IPS-NIHi11 (cell line): Measurements from ENCODE around the gene ALG12.

Experiments
- DNase-seq: peaks from one replicate; pipeline ENCODE4 v3.0.0; 2012; ENCODE audit warnings: mixed read lengths, low spot score

Gene ALG12

DNA sequence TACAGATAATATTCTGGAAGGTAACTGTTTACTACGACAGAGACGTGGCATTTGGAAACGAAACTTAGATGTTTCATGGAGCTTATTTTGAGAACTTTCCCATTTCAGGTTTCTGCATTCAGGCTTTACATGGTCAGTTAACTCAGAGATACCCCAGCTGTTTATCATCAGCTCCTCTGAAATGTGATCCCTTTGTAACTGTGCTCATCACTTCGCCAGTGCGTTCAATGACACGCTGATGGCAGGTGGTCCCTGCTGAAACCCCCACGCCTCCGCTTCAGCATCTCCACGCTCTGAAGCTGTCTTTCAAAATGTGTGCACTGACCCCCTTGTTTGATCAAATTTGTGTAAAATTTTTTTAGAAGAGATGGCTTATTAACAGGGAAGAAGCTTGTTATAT is 30.5 kb downstream of the ALG12 start:
- DNase-seq, result no peak

DNA sequence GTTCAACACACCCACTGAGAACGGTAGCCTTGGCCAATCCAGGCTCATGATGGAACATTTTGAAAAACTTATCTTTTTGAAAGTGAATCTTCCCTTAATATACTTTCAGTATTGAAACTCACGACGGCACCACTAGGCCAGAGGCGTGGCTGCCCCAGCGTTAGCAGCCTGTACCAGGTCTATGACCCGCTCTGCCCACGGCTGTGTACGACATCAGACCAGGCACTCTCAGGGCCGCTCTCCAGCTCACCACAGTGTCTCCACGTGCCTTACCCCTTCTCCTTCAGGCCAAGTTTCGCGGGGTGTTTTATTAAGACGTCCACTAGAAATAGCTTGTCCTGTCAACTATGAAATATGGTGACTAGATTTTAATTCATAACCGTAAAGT is 31.2 kb downstream of the ALG12 start:
- DNase-seq, result no peak

DNA sequence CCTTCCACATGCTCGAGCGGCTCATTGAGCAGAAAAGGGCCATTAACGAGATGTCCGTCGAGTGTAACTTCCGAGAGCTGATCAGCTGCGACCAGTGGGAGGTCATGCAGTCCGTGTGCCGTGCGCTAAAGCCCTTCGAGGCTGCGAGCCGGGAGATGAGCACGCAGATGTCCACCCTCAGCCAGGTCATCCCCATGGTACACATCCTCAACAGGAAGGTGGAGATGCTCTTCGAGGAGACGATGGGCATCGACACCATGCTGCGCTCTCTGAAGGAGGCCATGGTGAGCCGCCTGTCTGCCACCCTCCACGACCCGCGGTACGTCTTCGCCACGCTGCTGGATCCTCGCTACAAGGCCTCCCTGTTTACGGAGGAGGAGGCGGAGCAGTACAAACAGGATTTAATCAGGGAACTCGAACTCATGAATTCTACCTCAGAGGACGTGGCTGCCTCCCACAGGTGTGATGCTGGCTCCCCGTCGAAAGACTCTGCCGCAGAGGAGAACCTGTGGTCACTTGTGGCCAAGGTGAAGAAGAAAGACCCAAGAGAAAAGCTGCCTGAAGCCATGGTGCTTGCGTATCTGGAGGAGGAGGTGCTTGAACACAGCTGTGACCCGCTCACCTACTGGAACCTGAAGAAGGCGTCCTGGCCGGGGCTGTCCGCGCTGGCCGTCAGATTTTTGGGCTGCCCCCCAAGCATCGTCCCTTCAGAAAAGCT is 31.7 kb downstream of the ALG12 start:
- DNase-seq, result no peak

DNA sequence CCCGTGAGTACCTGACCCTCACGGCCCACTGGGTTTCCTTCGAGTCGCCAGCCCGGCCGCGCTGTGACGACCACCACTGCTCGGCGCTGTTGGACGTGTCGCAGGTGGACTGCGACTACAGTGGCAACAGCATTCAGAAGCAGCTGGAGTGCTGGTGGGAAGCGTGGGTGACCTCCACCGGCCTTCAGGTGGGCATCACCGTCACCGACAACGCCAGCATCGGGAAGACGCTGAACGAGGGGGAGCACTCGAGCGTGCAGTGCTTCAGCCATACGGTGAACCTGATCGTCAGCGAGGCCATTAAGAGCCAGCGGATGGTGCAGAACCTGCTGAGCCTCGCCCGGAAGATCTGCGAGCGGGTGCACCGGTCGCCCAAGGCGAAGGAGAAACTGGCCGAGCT is 32.4 kb downstream of the ALG12 start:
- DNase-seq, result no peak

DNA sequence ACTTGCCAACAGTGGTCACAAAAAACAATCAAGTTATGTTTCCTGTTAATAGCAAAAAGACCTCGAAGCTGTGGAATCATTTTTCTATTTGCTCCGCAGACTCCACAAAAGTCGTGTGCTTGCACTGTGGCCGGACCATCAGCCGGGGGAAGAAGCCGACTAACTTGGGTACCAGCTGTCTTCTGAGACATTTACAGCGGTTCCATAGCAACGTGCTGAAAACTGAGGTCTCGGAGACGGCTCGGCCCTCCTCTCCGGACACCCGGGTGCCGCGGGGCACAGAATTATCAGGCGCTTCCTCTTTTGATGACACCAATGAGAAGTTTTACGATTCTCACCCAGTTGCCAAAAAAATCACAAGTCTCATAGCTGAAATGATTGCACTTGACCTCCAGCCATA is 33.0 kb downstream of the ALG12 start:
- DNase-seq, result no peak

DNA sequence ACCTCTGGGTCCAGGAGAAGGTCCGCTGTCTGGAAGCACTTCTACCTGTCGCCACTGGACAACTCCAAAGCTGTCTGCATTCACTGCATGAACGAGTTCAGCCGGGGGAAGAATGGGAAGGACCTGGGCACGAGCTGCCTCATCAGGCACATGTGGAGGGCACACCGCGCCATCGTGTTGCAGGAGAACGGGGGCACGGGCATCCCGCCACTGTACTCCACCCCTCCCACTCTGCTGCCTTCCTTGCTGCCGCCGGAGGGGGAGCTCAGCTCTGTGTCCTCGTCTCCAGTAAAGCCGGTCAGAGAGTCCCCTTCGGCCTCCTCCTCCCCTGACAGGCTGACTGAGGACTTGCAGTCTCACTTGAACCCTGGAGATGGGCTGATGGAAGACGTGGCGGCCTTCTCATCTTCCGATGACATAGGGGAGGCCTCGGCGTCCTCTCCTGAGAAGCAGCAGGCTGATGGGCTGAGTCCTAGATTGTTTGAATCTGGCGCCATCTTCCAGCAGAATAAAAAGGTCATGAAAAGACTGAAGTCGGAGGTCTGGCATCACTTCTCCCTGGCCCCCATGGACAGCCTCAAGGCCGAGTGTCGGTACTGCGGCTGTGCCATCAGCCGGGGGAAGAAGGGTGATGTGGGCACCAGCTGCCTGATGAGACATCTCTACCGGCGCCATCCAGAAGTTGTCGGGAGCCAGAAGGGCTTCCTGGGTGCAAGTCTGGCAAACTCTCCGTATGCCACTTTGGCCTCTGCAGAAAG is 33.6 kb downstream of the ALG12 start:
- no peak for DNase-seq

DNA sequence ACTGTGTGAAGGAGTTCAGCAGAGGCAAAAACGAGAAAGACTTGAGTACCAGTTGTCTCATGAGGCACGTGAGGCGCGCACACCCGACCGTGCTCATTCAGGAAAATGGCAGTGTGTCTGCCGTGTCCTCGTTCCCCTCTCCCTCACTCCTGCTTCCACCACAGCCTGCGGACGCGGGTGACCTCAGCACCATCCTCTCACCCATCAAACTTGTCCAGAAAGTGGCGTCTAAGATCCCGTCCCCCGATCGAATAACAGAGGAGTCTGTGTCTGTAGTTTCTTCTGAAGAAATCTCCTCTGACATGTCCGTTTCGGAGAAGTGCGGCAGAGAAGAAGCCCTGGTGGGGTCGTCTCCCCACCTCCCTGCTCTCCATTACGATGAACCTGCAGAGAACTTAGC is 34.2 kb downstream of the ALG12 start:
- no peak for DNase-seq

DNA sequence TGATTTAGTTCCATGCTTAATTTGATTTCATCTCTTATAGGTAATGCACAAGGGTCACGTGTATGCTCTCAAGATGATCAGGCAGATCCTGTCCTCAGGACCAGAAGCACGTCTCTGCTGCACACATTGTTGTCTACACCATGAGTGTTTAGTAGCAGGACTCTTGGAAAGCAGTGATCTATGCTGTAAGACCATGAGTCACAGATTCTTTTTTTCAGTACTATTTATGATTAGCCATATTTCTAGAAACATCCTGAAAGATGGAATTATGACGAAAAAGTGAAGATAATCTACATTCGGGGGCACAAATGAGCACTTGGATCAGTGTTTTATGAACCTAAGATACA is 35.0 kb downstream of the ALG12 start:
- no peak for DNase-seq

DNA sequence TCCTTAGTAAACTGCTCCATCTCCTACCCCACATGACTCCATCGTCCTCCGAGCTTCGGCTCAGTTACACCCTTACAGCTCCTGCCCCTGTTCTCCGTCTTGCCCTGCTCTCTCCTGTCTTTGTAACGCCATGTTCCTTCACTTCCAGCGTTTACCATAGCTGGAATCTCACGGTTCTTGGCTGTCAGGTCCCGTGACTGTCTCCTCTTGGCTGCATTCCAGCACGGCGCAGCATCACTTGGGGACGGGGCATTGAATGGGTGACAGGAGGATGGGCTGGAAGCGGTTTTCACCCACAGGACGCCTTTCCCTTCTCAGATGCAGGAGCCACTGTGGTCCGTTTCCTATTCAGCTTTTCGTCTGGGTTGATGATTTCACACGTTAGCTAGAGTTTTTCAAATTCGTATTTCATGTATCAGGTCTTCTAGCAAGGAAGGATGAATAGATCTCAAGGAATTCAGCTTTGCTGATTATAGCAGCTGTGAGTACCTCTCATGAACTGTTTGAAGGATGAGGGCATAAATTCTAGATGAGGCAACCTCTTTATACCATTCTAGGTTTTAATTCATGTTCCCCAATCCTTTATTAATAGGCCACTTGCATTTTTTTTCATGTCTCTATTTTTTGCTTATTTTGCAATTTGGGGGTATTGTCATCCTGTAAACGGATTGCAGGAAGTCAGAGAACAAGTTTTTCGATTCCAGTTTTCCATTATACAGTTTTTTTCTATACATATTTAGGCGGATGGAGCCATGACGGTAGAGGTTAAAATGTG is 35.5 kb downstream of the ALG12 start:
- DNase-seq, result no peak

DNA sequence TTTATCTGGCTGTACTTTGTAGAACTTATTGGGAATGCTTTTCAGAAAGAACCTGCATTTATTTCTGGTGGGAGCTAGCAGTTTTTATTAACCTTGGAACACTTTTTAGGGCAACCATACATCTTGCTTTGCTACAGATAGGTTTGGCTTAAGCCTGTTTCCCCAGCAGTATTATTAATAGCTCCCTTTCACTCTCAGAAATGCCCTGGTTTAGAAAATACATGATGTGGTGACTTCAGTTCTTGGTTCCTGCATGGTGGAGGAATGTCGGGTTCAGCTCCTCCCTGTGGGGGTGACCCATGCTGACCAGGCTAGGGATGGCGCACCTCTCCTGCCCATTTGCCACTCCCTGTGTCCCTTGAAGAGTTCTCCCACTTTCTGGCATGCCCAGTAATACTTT is 36.4 kb downstream of the ALG12 start:
- no peak for DNase-seq

DNA sequence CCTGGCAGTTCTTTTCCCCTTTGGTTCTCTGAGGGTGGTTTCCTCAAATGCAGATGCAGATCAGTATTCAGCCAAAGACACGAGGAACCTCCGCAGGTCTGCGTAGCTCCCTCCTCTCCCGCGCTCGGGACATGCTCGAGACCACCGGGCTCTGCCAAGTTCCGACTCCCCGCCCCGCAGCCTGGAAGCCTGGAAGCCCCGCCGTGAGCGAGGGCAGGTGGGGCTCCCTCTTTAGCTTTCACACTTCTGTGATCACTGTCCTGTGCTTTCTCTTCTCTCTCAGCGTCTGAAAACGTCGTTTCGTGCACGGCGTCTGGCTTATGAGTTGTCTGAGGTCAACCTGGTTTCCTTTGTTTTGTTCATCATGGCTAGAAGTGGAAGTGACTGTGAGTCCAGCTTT is 38.0 kb downstream of the ALG12 start:
- peak; percentile 49 for DNase-seq

DNA sequence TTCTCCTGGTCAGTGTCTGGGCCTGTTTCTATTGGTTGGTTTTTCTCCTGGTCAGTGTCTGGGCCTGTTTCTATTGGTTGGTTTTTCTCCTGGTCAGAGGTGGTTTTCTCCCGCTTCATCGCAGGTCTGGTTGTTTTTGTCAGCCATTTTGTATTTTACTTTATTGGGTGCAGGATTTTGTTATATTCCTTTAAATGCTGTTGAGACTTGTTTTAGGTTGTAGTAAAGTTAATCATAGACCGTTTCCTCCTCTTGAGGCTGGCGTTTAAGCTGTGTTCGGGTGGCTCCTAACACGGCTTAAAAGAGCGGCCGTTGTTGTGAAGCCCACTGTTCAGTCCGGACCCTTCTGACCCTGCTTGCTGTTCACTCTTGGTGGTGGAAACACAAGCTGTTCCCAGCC is 38.4 kb downstream of the ALG12 start:
- no peak for DNase-seq

DNA sequence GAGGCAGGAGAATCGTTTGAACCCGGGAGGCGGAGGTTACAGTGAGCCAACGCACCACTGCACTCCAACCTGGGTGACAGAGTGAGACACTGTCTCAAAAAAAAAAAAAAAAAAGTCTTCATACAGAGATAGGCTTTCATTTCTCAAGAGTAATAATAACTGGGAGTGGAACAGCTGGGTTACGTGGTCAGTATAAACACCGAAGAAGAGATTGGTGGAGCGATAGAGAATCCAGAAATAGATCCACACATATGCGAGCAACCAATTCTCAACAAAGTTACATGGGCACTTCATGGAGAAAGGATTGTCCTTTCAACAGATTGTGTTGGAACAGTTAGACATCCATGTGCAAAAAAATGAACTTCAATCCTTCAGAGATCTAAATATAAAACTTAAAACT is 40.0 kb downstream of the ALG12 start:
- no peak for DNase-seq

DNA sequence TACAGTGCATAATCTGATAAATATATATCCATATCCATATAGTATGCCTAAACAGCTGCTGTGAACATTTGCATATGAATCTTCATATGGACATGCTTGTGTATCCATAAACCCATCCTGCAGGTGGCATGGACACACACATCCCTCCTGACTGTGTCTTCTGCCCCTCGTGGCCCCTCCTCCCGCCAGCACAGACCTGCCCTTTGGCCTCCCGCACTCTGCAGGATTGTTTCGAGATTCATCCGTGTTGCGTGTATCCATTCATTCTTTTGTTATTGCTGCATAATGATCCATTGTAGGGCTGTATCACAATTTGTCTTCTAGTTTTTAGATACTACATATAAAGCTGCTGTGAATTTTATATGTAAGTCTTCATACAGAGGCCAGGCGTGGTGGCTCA is 40.6 kb downstream of the ALG12 start:
- no peak for DNase-seq

DNA sequence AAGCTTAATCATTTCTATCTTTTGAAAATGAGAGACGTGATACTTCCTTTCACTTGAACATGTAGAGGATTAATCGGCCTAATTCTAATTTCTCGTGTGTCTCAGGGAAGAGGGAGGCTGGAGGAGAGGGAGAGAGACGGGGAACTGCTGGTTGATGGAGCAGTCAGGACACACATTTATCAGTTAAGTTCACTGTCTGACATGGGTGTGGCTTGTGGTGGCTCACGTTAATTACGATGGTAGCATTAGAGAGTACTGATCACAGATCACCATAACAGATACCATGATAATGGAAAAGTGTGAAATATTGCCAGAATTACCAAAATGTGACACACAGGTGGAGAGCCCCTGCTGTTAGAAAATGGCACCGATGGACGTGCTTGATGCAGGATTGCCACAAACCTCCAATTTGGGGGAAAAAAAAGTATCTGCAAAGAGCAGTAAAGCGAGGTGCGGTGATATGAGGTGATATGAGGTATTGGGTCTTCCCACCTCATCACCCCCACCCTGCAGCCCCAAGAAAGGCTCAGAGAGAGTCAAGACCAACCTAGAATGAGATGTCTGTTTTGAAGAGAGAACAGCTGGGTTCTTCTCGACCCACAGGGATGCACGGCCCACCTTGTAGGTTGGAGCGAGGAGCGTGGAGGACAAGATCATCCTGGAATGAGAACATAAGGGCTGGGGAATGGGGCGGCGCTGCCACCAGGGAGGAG is 44.9 kb downstream of the ALG12 start:
- DNase-seq, result no peak

DNA sequence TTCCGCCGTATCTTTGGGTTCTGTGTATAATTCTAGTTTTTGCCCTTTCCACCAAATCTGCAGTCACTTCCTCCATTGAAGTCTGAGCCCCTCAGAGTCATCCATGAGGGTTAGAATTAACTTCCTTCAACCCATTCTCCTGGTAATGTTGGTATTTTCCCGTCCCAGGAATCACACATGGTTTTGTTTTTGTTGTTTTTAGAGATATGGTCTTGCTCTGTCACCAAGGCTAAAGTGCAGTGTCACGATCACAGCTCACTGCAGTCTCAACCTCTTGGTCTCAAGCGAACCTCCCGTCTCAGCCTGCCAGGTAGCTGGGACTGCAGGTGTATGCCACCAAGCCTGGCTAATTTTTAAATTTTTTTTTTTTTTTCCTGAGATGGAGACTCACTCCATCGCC is 45.9 kb downstream of the ALG12 start:
- DNase-seq, result no peak

DNA sequence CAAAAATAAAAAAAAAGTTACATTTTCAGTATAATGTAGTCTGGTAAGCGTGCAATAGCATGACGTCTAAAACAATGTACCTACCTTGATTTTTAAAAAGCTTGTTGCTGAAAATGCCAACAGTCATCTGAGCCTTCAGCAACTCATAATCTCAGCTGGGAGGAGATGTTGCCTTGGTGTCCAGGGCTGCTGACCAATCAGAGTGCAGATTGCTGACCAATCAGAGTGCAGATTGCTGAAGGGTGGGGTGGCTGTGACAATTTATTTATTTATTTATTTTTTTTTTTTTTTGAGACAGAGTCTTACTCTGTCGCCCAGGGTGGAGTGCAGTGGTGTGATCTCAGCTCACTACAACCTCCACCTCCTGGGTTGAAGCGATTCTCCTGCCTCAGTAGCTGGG is 46.8 kb downstream of the ALG12 start:
- DNase-seq, result peak; percentile 47

DNA sequence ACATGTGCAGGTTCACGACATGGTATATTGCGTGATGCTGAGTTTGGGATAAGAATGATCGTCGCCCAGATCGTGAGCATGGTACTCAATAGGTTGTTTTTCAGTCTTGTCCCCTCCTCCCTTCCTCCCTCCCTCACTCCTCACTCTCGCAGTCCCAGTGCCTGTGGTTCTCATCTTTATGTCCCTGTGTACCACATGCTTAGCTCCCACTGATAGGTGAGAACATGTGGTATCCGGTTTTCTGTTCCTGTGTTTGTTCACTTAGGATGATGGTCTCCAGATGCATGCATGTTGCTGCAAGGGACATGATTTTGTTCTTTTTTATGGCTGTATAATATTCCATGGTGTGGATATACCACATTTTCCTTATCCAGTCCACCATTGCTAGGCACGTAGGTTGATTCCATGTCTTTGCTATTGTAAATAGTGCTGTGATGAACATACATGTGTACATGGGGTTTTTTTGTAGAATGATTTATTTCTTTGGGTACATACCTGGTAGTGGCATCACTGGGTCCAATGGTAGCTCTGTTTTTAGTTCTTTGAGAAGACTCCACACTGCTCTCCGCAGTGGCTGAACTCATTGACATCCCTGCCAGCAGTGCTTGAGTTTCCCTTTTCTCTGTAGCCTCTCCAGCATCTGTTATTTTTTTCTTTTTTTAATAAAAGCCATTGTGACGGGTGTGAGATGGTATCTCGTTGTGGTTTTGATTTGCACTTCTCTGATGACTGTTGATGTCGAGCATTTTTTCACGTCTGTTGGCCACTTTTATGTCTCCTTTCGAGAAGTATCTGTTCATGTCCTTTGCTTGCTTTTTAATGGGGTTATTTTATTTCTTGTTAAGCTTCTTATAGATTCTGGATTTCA is 48.2 kb downstream of the ALG12 start:
- DNase-seq, result no peak

DNA sequence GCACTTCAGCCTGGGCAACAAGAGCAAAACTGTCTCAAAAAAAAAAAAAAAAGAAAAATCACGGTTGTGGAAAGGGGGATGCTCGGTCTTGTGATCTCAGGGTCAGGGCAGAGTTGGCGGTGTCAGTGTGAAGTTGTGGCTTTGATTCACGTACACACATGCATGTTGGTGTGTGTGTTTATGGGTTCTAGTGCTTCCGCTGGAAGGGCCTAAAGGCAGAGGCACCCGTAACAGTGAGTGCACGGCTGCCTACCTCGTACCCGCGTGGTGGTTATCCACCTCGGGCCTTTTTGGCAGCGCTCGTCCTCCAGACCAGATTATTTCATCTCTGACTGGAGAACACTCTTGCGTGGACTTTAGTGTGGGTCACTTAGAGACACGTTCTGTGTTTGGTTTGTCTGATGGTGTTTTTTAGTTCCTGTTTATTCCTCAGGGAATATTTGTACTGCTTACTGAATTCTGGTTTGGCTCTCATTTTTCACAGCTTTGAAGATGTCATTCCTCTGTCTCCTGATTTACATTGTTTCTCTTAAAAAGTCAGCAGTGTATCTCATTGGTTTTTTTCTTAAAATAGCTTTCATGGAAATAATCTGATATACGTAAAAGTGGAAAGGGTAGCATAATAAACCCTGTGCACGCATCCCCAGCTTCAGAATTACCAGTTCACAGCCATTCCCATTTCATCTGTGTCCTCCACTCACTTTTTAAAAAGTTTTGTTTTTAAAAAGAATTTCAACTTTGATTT is 49.0 kb downstream of the ALG12 start:
- no peak for DNase-seq

DNA sequence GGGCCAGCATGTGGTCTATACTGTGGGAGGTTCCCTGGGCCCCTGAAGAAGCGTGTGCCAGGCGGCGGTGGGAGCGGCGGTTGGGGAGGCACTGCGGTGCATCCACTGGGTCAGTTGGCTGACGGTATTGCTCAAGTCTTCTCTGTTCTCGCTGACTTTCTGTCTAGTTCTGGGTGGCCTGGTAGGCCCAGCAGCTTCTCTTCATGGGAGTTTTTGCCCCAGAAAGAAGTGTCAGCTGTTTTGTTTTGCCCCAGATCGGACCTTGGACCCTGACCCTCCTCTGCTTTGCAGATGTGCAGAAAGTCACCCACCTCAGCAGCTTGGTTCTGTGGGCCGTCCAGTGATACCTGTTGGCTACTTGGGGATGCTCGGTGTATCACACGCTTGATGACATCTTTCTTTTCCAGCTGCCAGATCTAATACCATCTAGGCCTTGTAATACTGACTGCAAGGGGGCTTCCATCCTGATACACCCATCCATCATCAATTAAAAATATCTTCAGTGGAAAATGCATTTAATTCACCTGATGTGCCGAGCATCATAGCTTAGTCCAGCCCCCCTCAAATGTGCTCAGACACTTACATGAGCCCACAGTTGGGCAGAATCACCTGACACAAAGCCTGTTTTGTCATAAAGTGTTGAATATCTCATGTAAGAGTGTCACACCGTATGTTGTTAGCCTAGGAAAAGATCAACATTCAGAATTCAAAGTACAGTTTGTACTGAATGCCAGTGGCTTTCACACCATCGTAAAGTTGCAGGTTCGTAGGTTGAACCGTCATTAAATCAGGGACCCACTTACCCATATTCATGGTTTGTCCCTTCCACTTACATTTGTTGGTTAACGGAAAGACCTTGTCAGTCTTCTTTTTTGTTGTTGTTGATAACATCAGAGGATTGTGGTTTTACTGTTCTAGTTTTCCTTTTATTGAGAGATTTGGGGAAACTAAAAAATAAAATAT is 50.7 kb downstream of the ALG12 start:
- DNase-seq, result no peak
